GM18498 (cell line): Measurements from ENCODE around the gene NUAK1.

ENCODE experiments used
- ATAC-seq: cut with Tn5 transposase; IDR thresholded peaks from one replicate; pipeline ENCODE4 v1.9.1; 2021; ENCODE audit warnings: mild to moderate bottlenecking, moderate library complexity; ENCODE audit not compliant: unreplicated experiment

The NUAK1 gene

DNA sequence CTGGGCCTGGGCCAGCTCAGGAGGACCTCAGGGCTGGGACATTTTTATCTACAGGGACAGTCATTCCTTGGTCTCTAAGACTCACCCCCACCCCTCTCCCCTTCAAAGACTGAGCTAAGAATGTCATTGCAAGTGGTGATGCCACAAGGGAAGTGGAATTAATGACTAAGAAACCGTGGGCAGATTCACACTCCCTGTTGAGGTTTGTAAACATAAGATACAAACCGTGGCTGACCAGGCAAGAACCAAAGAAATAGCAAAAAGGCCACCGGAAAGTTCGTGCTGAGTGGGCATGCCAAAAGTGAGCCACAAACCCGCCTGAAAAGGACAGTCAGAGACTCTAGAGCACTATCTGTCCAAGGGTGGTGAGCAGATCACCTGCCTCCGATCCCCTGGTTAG is 25.7 kb downstream of the NUAK1 start:
- no peak for ATAC-seq

DNA sequence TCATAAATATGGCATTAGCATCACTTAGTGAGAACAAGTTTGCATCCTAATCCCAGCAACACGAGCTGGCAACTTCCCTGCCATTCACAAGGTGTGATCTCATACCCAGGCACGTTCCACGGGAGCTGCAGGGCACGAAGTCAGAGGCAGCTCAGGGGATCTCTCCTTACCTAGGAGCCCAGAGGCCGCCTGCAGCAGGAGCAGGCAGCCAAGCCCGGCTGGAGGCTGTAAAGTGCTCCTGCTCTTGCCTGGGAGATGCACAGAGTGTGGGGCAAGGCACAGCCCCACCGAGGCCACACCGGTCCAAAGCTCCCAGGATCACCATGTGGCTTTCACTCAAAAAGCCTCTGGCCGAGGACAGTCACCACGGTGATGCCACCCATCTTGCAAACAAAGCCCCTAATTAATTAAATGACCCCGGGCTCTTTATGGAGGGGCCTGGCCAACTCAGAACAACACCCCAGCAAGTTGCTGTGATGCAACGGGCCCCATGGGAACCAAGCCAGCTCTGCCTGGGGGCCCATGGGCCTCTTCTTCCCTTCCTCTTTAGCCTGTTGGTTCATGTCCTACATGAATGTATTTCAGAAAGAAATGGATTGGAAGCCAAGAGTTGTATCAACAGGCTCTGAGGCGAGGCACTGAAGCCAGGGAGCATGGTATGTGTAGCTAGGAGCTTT is 26.5 kb downstream of the NUAK1 start:
- ATAC-seq: no peak

DNA sequence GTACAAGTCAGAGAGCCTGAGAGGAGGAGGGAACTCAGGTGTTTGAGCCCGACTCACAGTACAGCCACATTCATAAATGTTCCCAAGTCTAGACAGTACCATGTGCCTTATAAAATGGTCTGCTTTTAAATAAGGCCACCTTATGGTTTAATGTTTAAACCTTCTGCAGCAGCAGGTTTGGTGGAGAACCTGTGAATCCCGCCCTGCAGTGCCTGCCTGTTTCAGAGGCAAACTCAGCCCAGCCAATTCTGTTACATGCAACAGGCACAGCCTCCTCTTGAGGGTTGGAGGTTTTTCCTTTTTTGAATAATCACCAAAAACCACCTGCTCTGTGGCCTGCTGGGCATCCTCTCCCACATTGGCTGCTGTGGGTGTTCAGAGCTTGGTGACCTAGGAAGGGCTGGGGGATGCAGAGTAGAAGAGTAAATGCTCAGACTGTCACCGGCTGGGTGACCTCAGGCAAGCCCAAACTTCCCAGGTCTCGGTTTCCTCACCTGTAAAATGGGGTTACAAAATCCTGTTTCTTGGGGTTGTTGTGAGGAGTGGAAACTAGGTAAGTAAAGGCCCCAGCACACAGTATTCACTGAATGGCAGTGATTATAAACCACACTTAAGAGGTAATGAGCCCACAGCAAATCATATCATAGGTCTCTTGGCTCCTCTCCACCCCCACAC is 28.0 kb downstream of the NUAK1 start:
- ATAC-seq: no peak

DNA sequence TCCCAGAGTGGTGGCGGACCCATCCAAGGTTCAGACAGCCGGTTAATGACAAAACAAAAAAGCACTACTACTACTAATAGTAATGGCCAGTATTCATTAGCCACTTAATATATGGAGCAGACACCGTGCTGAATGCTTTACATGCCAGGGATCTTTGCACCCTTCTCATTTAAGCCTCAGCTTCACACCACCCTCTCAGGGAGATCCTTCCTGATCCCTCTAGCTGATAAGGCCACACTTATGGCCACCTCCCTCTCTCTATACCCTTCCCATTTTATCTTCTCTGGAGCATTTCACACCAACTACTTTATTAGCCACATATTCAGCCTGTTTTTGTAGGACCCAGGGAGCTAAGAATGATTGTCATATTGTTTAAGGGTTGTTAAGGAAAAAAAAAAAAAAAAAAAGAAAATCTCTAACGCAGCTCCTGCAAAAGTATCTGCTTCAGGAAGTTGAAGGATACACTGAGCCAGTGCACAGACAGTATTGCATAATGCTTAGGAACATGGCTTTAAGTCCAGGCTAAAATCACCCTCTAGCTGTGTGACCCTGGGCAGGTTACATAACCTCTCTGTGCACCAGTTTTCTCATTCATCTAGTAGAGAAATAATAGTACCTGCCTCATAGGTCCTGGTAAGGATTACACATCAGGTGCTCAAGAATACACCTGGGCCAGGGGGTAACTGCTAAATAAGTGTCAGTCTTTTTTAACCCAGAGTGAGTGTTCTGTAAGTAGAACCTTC is 29.4 kb downstream of the NUAK1 start:
- no peak for ATAC-seq

DNA sequence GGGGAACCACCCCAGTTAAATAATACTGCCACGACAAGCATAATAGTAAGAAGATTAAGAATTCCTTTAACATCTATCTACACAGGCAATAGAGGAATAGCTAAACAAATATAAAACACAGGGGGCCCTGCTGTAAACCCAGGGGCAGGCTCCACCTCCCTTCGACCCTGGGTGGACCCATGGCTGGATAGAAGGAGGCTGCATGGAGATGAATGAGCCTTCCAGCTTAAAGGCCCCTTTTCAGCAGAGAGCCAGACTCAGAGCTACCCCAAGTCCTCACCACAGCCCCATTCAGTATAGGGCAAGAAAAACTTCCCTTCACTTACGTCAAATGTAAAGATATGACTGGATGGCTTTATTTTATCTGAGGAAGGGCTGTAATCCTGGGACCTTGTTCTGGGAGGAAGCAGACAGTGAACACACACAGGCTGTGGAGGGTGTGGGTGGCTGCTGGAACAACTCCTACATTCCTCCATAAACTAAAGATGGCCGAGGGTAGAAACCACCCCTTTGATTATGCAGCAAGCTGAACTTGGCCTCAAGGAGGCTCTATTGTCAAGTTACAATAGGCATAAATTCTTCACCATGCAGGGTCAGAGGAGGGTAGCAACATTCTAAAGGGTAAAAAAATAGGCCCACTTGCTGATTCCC is 30.4 kb downstream of the NUAK1 start:
- ATAC-seq: no peak

DNA sequence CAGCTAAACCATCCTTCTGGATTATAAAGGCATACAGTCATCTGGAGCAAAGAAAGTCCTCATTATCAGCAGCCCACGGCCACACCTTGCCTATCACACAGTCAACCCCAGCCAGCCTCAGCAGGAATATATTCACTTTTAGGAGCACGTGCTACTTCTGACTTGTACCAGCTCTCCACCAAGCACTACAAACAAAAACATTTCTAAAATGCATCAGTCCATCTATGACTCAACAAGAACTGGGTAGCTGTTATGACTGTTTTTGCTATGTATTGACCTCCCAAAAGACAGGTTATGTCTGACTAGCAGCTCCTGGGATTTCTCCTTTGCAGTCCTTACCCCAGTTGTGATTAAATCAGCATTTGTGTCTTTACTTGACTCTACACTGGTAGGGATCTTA is 31.2 kb downstream of the NUAK1 start:
- no peak for ATAC-seq

DNA sequence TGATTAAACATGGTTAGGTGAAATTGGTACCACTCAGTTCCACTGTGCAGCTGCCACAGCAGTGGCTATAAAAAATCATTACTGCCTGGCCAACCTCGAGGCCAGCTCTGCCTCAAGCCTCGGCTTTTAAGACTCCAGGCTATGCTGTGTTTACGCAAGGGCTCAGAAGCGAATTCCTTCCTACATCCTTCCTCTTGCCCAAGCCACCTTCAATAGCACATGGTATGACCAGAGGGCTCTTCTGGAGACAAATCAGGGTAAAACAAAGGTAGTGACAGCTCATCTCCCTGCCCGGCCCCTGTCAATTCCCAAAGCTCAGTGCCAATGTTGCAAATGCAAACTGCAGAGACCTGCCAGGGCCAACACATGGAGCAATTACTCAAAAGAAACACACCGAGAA is 31.9 kb downstream of the NUAK1 start:
- no peak for ATAC-seq

DNA sequence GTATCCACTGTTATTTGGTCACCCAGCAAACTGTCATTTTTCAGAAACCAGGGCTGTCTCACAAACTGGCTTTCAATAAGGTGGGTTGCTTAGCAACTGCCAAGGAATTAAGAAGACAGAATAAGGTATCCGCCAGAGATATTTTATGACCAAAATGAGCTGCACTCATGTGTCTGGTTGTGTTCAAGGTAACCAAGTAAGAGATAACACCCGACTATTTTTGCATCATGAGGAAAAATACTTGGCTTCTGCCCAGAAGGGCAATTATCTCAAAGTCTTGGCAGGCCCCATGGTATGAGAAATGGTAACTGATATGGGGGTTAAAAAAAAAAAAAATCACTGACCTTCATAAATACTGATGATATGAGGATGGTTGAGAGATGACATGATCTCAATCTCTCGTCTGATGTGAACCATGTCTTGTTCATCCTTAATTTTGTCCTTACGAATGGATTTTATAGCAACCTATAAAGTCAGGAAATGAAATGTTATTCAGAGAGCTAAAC is 32.6 kb downstream of the NUAK1 start:
- ATAC-seq: no peak

DNA sequence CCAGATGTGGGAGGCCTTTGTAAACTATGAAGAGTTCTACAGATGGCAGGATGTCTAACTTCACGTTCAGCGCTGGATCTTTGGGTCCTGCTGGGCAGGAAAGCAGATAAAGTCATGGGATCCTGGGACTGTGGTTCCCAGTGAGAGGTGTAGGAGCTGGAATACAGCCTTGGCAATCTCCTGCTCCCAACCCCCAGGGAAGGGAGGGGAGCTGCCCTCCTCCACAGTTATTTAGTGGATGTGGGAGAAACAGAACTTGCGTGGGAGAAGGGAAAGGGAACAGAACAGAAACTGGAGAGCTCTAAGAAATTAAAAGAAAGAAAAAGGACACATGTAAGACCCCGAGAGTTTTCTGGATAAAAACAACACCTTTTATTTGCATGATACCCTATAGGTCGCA is 37.0 kb downstream of the NUAK1 start:
- ATAC-seq: no peak

DNA sequence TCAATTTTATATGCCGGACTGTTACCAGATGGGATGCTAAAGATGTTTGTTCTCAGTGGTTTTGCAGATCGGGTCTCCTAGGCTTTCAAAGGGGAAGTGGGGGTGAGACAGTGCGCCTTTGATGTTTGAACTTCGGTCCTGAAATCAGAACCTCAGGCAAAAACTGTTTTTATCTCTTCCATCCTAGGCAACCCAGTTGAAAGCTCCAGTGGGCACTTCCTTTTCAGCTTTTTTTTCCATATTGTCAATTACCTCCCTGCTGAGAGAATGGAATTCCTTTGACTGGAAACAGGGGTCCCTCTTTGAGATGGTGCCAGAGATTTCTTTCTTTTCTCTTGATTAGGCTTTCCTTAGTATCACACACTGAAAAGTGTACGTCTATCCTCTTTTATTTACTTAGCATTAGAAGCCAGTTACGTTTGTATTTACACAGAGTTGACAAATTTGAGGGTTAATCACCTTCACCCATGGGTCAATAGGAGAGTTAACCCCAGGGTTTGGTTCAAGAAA is 40.0 kb downstream of the NUAK1 start:
- no peak for ATAC-seq

DNA sequence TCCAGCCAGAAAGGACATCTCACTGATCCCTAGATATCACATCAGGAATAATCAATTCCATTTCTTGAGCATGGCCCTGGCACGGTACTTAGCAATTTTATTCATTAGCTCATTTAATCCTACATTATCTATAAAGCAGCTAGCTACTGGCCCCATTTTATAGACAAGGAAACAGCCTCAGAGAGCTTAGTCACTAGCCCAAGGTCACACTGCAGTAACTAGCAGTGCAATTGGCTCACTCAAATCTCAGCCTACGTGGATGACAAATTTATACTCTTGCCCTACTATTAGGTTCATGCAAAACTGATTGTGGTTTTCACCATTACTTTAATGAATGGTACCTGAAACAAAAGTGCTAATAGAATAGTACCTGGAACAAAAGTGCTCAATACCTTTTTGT is 41.7 kb downstream of the NUAK1 start:
- ATAC-seq: no peak

DNA sequence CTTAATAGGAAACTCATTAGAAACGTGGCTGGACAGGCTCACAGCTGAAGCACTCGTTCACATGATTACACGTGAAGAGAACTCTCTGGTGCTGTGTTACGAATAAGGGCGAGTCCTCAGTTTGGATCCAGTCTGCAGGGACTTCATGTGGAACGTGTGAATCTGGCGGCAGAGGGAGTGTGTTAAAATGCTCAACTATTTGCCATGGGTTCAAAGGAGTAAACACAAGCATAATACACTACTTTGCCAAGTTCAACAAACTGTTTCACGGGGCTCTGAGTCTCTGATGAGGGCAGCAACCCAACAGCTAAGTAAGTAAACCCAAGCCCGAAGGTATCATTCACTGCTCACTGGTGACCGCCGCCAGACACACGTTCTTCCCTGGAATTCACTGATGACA is 42.4 kb downstream of the NUAK1 start:
- no peak for ATAC-seq

DNA sequence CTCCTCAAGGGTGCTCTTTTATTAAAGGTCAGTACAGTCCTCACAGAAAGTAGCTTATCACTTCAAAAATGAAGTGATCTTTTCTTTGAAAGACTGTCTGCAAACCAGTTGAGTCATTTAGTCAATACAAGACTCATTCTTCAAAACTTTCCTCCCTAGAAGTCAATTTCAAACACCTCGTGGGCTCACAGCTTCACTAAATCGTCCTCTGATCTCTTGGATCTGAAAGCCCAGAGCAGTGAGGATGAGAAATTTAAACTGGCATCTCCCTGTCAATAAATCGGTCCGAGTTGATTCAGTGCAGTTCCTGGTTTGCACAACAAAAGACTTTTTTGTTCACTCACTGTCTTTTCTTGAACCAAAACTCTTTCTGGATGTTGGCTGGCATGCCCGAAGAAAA is 44.5 kb downstream of the NUAK1 start:
- no peak for ATAC-seq

DNA sequence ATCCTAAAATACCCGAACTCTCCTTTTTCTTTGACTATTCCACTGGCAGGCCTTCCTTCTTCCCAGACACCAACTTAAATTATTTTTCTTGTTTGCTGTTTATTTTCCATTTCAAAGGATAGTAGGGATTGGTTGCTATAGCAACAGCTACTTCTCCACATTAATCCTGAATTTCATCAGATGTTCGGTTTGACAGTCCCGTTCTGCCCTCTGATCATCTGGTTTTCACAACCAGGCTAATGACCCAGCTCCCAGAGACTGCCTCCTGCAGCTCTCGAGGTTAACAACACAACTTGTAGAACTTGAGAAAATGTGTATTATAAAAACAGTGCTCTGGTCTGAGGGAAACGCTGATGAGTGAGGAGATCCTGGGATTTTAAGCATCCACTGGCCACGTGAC is 45.5 kb downstream of the NUAK1 start:
- ATAC-seq: no peak

DNA sequence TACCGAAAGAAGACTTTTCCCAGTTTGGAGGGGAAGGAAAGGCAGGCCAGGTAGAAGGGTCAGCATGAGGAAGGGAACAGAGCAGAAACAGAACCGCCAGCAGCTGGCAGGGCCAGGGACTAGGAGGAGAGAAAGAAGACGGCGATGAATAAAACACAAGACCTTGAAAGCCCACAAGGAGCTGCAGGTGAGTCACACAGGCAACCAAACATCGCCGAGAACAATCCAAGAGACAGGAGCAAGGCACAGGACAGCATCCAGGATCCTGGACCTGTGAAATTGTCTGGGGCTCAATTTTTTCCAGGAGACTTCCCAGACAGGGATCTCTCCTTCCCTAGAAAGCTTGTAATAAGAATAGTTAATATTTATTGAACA is 47.3 kb downstream of the NUAK1 start:
- no peak for ATAC-seq

DNA sequence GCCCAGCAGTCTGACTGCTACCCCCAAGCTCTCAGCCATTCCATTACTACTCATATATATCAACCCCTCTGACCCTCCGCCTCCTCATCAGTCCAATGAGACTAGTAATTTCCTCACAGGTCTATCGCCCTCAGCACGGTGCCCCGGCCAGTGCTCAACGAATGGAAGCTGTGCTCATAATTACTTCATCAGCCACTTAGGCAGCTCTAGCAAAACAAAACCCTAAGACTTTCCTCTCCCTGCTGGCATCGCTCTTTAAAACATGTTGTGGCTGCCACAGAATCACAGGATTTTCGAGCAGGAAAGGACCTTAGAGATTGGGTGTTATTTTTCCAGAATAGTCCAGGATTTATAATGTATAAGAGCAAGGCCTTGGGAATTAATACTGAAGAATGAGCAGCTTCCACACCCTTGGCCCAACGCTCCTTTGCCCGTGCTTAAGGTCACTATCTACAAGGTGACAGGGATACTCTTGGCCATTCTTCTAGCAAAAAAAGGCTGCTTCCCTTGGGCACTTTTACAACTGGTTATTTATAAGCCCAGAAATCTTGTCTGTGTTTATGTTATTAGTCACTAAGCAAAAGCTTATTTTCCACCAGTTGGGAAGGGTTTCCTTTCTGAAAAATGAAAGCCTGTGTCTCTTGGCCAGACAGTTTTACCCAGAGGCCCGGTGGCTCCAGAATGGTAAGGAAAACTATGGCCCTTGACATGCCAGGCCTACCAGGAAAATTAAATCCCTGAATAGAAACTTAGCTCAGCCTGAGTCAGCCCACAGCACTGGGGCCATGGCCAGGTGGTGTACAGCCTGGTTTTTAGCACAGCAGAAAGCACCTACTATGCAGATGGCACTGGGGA is 47.9 kb downstream of the NUAK1 start:
- ATAC-seq: no peak

DNA sequence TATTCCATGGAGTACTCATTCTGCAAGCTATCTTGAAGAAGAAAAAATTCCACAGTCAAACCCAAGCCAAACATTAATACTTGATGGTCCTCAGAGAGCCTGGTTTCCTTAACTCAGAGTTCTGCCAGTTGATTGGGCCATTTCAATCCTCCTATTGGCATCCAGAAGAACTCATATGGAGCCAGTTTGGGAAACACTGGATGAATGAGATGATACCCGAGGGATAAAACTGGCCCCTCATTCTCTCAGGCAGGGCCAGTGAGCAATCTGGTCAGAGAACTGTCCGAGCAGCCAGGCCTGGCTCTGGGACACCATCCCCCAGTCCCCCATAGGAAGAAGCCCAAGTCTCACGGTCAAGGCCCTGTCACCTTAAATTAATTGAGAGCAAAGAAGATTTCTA is 48.8 kb downstream of the NUAK1 start:
- ATAC-seq: no peak

DNA sequence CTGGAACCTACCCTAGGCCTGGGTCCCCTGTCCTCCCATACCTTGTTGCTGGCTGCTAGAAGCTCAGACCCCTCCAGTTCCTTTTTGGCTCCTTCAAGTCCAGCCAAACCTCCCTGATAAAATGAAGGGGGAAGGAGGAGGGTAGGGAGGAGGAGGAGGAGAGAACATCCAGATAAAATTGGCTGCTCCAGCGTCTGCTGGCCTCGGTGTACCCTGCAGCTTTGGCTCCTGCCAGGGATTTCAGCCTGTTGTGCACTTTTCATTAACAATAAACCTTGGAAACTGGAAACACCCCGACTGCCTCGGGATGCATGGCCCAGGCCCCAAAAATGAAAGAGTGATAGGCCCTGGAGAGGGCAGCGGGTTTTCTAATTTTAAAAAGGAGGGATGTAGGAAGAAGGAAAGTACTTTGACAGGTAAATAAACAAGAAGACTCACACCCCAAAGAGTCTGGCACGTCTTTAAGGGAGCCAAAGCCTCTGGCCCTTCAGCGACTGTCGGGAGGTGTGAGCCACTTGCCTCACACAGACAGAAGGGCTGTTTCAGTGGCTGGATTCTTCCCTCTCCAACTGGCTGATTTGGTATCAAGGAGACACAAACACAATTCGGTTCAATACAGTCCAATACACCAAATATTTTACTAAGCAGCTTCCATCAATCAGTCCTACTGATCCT is 49.8 kb downstream of the NUAK1 start:
- ATAC-seq: no peak

DNA sequence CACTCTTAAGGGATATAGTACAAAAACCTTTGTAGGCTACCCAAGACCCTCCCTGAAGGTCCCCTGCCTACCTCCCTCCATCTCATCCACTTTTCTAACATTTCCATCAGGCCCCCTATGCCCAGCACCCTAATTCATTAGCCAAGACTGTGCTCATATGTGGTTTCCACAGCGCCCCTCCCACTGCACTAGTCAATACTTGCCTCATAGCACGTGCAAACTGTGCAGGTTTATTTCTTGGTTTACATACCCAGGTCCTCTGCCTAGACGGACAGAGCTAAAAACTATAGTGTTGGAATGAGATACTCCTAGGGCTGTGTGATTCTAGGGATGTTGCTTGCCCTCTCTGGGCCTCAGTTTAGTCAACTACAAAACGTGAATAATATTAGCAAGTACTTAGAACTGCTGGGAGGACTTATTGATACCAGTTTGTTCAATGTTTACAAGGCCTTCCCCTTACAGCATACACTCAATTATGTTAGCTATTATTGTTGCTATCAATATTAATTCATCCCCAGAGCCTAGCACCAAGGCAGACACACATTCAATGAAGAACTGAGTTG is 50.4 kb downstream of the NUAK1 start:
- ATAC-seq: no peak

DNA sequence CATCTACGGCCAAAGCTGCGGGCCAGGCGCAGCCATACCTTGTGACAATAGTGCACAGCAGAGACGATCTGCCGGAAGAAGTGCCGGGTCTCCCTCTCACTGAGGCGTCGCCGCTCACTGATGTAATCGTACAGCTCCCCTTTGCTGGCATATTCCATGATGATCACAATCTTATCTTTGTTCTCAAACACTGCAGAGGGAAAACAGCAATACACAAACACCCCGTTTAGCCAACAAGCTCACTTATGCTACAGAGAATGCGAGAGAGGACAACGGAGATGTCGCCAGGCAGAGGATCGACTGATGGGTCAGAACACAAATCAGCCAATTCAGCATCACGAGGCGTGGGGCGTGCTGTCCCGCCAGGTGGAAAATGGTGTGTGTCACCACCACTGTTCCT is 52.1 kb downstream of the NUAK1 start:
- no peak for ATAC-seq
